Measurements from ENCODE around the gene MTMR6. TPM values are rescaled to one million over a fixed set of nuclear protein-coding genes. Genes with fewer than 3 reads are reported as not detected.

The MTMR6 gene
- total RNA-seq, 2 experiments from 2014 or later, result 15.9 to 16.9 TPM

GRCh38 chr13:25286308-25286968 lies 850 bp downstream of the MTMR6 start:
- POLR2A ChIA-PET, result interaction anchor here (1.3 kb wide), 1 partner anchor 15 kb away, joined by 7 read pairs; the partner anchor contains the start of gene NUP58
- CTCF ChIA-PET, result interaction anchor here (0.8 to 1.1 kb wide), 3 partner anchors 16 to 53 kb away, joined by 3 to 4 read pairs (median 3); no protein-coding TSS in a partner anchor

- CTCF ChIA-PET, result no interaction called here
- POLR2A ChIA-PET, result interaction anchor here (1.0 kb wide), 1 partner anchor 23 kb away, joined by 3 read pairs; no protein-coding TSS in a partner anchor
Observed at GRCh38 chr13:25281935-25282332, 5.4 kb downstream of the MTMR6 start.

GRCh38 chr13:25281193-25281934 lies 5.9 kb downstream of the MTMR6 start:
- ChIA-PET CTCF (no interaction called here), POLR2A (interaction anchor here (0.6 to 1.0 kb wide), 2 partner anchors 21 to 22 kb away, joined by 3 to 6 read pairs; no protein-coding TSS in a partner anchor)

GRCh38 chr13:25280396-25280795 lies 6.9 kb downstream of the MTMR6 start:
- POLR2A ChIA-PET, result interaction anchor here (0.6 kb wide), 1 partner anchor 22 kb away, joined by 6 read pairs; no protein-coding TSS in a partner anchor

GRCh38 chr13:25276748-25277147 lies 10.5 kb downstream of the MTMR6 start:
- ChIA-PET CTCF (no interaction called here), POLR2A (no interaction called here)

More at GRCh38 chr13:25280396-25280795, 6.9 kb downstream of the MTMR6 start:
- CTCF ChIA-PET, result no interaction called here

GRCh38 chr13:25268561-25268960 lies 18.7 kb downstream of the MTMR6 start:
- CTCF ChIA-PET, result no interaction called here
- POLR2A ChIA-PET, result no interaction called here

GRCh38 chr13:25267715-25268114 lies 19.6 kb downstream of the MTMR6 start:
- CTCF ChIA-PET, result no interaction called here
- POLR2A ChIA-PET, result no interaction called here

- POLR2A ChIA-PET, result no interaction called here
- CTCF ChIA-PET, result no interaction called here
Observed at GRCh38 chr13:25266706-25267105, 20.6 kb downstream of the MTMR6 start.

GRCh38 chr13:25262261-25262660 lies 25.0 kb downstream of the MTMR6 start:
- ChIA-PET POLR2A (no interaction called here), CTCF (no interaction called here)

GRCh38 chr13:25253702-25254101 lies 33.6 kb downstream of the MTMR6 start:
- POLR2A ChIA-PET, result no interaction called here

GRCh38 chr13:25252752-25253151 lies 34.5 kb downstream of the MTMR6 start:
- ChIA-PET POLR2A (no interaction called here), CTCF (no interaction called here)

More at GRCh38 chr13:25253702-25254101, 33.6 kb downstream of the MTMR6 start:
- CTCF ChIA-PET, result no interaction called here

- POLR2A ChIA-PET, result no interaction called here
- CTCF ChIA-PET, result no interaction called here
Observed at GRCh38 chr13:25252225-25252624, 35.1 kb downstream of the MTMR6 start.

GRCh38 chr13:25249001-25249543 lies 38.2 kb downstream of the MTMR6 start:
- ChIA-PET CTCF (no interaction called here), POLR2A (no interaction called here)

GRCh38 chr13:25248071-25248470 lies 39.2 kb downstream of the MTMR6 start:
- ChIA-PET POLR2A (no interaction called here), CTCF (interaction anchor here (0.6 kb wide), 1 partner anchor 108 kb away, joined by 3 read pairs; no protein-coding TSS in a partner anchor)

GRCh38 chr13:25247360-25247759 lies 39.9 kb downstream of the MTMR6 start:
- POLR2A ChIA-PET, result no interaction called here
- CTCF ChIA-PET, result no interaction called here

- CTCF ChIA-PET, result interaction anchor here (2.1 kb wide), 1 partner anchor 130 kb away, joined by 8 read pairs; no protein-coding TSS in a partner anchor
Observed at GRCh38 chr13:25244123-25244522, 43.2 kb downstream of the MTMR6 start.

GRCh38 chr13:25242956-25243355 lies 44.3 kb downstream of the MTMR6 start:
- POLR2A ChIA-PET, result no interaction called here
- CTCF ChIA-PET, result no interaction called here

More at GRCh38 chr13:25244123-25244522, 43.2 kb downstream of the MTMR6 start:
- POLR2A ChIA-PET, result no interaction called here

GRCh38 chr13:25241007-25241406 lies 46.3 kb downstream of the MTMR6 start:
- ChIA-PET CTCF (no interaction called here), POLR2A (no interaction called here)

GRCh38 chr13:25237083-25237482 lies 50.2 kb downstream of the MTMR6 start:
- CTCF ChIA-PET, result no interaction called here
- POLR2A ChIA-PET, result no interaction called here

GRCh38 chr13:25233861-25234260 lies 53.4 kb downstream of the MTMR6 start:
- CTCF ChIA-PET, result interaction anchor here (1.2 kb wide), 1 partner anchor 52 kb away, joined by 3 read pairs; no protein-coding TSS in a partner anchor
- POLR2A ChIA-PET, result no interaction called here
